Left ventricle myocardium inferior (tissue), 1 donor: ENCODE data around the gene ENAH. TPM values are rescaled to one million over a fixed set of nuclear protein-coding genes. Genes with fewer than 3 reads are reported as not detected.

Experiments
- DNase-seq: peaks from one replicate; pipeline ENCODE4 v3.0.0-alpha.2; 2020
- H3K27ac ChIP-seq: fragments of 200-600 bp; replicated peaks from 2 replicates; pipeline ENCODE4 v1.8.0; 2021
- H3K27me3 ChIP-seq: fragments of 200-600 bp; 2 replicates; pipeline ENCODE4 v1.8.0; 2021; ENCODE audit warnings: low read depth
- H3K36me3 ChIP-seq: fragments of 200-600 bp; 2 replicates; pipeline ENCODE4 v1.8.0; 2021
- H3K4me1 ChIP-seq: fragments of 200-600 bp; 2 replicates; pipeline ENCODE4 v1.8.0; 2021
- H3K4me3 ChIP-seq: fragments of 200-600 bp; 2 replicates; pipeline ENCODE4 v1.8.0; 2021; ENCODE audit warnings: mild to moderate bottlenecking, moderate library complexity
- H3K9me3 ChIP-seq: fragments of 200-600 bp; replicated peaks from 2 replicates; pipeline ENCODE4 v1.8.0; 2021
- intact Hi-C: fragments of 100-400 bp; cut with micrococcal nuclease; formaldehyde crosslinking; loops from one replicate; pipeline ENCODE4 v1.11.0; 2022
- total RNA-seq: library from RNA; stranded (reverse); fragmentation: NEBNext Ultra II Directional; extraction: Animal tissue kit (Norgen Biotek cat#: 25700); gene quantifications from one replicate; pipeline ENCODE4 v1.2.1, GENCODE V29; 2021
- TF ChIP-seq, protein P1 (sequence below): fragments of 200-600 bp; IDR thresholded peaks from 2 replicates; pipeline ENCODE4 v1.8.0; 2021; ENCODE audit warnings: antibody characterized with exemption, mild to moderate bottlenecking, borderline replicate concordance
- donor health status: DM: no; HTN: yes; CAD: no; lungs with severe emphysema.

The ENAH gene
- total RNA-seq, 1 donor from 2014 or later, result 78.6 TPM

GRCh38 chr1:225509770-225510169, 143.2 kb downstream of the ENAH start:
- peak overlapping the region; percentile 79 for H3K27ac ChIP-seq
- H3K9me3 ChIP-seq, result no peaks in the 10 kb centered on the region
- intact Hi-C loops, result no loop called here
- peaks cover 34% of the 10 kb centered on the region for H3K4me1 ChIP-seq
- no peak for DNase-seq
- TF ChIP-seq, protein P1, sequence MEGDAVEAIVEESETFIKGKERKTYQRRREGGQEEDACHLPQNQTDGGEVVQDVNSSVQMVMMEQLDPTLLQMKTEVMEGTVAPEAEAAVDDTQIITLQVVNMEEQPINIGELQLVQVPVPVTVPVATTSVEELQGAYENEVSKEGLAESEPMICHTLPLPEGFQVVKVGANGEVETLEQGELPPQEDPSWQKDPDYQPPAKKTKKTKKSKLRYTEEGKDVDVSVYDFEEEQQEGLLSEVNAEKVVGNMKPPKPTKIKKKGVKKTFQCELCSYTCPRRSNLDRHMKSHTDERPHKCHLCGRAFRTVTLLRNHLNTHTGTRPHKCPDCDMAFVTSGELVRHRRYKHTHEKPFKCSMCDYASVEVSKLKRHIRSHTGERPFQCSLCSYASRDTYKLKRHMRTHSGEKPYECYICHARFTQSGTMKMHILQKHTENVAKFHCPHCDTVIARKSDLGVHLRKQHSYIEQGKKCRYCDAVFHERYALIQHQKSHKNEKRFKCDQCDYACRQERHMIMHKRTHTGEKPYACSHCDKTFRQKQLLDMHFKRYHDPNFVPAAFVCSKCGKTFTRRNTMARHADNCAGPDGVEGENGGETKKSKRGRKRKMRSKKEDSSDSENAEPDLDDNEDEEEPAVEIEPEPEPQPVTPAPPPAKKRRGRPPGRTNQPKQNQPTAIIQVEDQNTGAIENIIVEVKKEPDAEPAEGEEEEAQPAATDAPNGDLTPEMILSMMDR, result no peak
- no peak overlapping the region for H3K4me3 ChIP-seq
- peaks cover 31% of the 10 kb centered on the region for H3K36me3 ChIP-seq
- H3K27me3 ChIP-seq, result no peaks in the 10 kb centered on the region

- H3K27me3 ChIP-seq, result no peaks in the 10 kb centered on the region
- peak overlapping the region; percentile 79 for H3K27ac ChIP-seq
- intact Hi-C loops, result no loop called here
- peaks cover 31% of the 10 kb centered on the region for H3K36me3 ChIP-seq
- no peak for DNase-seq
- H3K4me3 ChIP-seq, result no peak overlapping the region
- TF ChIP-seq, protein P1, result no peak
- peaks cover 34% of the 10 kb centered on the region for H3K4me1 ChIP-seq
- H3K9me3 ChIP-seq, result no peaks in the 10 kb centered on the region
Measured at GRCh38 chr1:225509376-225509707, 143.6 kb downstream of the ENAH start.

DNA sequence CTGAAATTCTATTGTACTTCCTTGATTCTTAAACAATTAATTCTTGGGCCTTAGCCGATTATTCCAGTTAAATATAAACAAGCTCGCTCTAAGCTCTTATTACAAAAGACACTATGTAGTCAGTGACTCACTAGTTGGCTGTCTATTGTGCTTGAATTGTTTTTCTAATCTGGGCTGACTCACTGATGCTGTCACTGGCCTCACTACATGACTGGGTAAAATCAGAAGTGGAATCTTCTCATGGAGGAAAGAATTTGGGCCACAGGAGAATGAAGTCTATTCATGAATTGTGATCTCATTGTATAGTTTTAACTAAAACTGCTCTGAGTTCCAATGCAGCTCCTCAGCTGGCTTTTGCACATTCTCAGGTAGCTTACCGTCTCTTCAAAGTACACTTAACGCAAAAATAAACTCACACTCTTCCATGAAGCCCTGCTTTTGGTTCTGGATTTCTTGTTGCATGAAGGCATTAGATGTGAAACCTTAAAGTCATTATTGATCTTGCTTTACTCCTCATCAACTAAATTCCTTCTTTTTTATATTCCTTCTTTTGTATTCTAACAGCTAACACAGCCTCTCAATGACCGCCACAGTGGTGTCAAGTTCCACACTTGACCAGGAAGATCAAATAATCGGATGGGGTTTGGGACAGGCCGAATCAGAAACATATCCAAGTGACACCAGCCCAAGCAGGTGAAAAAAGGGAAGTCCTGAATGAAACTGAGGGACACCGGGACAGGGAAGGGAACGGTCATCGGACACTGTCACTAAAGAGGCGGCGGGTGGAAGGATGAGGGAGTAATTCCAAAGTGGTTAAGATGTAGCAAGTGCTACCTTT, 144.2 kb downstream of the ENAH start:
- Histone ChIP-seq H3K9me3 (no peaks in the 10 kb centered on the region), H3K27me3 (no peaks in the 10 kb centered on the region), H3K27ac (peak overlapping the region; percentile 79), H3K36me3 (peaks cover 27% of the 10 kb centered on the region), H3K4me1 (peaks cover 34% of the 10 kb centered on the region), H3K4me3 (no peak overlapping the region)
- no peak for DNase-seq
- intact Hi-C loops, result no loop called here
- TF ChIP-seq, protein P1, result no peak

GRCh38 chr1:225506727-225507126, 146.2 kb downstream of the ENAH start:
- Histone ChIP-seq H3K9me3 (no peaks in the 10 kb centered on the region), H3K4me1 (peaks cover 34% of the 10 kb centered on the region)
- TF ChIP-seq, protein P1, result no peak

GRCh38 chr1:225504776-225505175, 148.1 kb downstream of the ENAH start:
- H3K9me3 ChIP-seq, result no peaks in the 10 kb centered on the region
- intact Hi-C loops, result no loop called here
- peaks cover 34% of the 10 kb centered on the region for H3K4me1 ChIP-seq
- H3K36me3 ChIP-seq, result peaks cover 9% of the 10 kb centered on the region
- no peaks in the 10 kb centered on the region for H3K27me3 ChIP-seq
- TF ChIP-seq, protein P1, result no peak
- no peak for DNase-seq
- H3K4me3 ChIP-seq, result no peak overlapping the region
- H3K27ac ChIP-seq, result no peak overlapping the region

More at GRCh38 chr1:225506727-225507126, 146.2 kb downstream of the ENAH start:
- DNase-seq, result no peak
- Histone ChIP-seq H3K4me3 (no peak overlapping the region), H3K27me3 (no peaks in the 10 kb centered on the region), H3K36me3 (peaks cover 9% of the 10 kb centered on the region), H3K27ac (peak overlapping the region; percentile 41)
- intact Hi-C loops, result no loop called here
